COLO668 (cell line): ENCODE measurements around the gene HCN3.
A peak's percentile ranks its signal among the peaks of the same experiment; 100 is the strongest.

ENCODE experiments used
- DNase-seq: peaks from one replicate; lab custom pipeline; 2025; ENCODE audit not compliant: unreplicated experiment; lab: John Stamatoyannopoulos, UW

The HCN3 gene

DNA sequence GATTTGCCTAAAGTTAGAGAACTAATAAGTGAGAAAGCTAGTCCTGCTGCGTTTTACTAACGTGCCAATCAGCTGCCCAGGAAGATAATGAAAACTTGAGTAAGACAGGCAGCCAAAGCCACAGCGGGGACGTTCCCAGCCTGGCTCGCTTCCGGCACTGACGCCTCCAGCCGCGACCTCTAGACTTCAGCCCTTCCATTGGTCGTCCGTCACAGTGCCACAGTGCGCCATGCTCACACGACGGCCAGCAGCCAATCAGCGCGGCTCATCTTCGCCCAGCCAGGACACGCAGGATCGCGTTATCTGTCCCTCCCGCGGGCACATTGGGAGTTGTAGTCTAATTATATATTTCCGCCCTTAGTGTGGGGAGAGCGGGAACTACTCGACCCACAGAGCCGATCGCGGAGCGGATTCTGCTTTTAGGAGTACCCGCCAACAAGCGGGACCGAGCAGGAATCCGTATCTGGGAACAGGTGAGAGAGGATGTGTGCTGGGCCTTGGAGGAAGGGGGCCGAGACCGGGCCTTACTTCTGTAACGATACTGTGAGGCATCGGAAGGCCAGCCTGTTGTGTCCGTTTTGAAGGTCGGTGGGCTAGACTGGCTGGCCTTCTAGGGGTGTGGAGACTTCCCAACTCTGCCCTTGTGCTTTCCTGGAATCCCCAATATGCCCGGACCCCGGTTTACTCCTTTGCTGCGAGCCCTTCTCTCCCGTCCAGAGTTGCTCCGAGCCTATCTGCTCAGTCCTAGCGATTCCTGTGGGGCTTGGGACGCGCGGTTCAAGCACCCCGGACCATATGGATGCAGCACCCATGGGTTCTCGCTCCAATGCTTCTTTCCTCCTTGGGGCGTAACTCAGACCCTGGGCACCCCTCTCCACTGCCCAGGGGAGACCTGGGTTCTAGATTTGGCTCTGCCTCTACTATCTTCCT lies 31.5 kb downstream of the HCN3 start, which contains the start of gene FDPS:
Gene FDPS, plus strand, starts transcription at position 374 of the 930 bp plus-strand sequence. CDS start 924 bp downstream, outside the sequence.
- peak; percentile 99 for DNase-seq

DNA sequence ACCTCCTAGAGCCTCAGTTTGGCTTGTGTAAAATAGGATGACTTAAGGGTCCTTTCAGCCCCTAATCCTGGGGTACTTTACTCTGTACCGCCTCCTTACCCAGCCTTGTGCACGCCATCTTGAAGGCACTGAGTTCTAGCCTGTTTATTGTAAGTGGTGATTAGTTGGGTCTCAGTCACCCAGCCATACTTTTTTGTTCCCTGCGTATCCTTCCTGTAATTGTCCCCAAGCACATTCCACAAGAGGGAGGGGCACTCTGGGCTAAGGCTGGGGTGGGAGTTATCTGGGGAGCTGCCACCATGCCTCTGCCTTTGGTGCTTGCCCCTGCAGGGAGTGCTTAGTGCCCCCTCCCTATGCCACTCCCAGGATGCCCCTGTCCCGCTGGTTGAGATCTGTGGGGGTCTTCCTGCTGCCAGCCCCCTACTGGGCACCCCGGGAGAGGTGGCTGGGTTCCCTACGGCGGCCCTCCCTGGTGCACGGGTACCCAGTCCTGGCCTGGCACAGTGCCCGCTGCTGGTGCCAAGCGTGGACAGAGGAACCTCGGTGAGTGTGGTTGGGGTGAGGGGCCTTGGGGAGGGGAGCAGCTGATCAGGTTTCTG lies 32.3 kb downstream of the HCN3 start:
- DNase-seq = peak; percentile 39

DNA sequence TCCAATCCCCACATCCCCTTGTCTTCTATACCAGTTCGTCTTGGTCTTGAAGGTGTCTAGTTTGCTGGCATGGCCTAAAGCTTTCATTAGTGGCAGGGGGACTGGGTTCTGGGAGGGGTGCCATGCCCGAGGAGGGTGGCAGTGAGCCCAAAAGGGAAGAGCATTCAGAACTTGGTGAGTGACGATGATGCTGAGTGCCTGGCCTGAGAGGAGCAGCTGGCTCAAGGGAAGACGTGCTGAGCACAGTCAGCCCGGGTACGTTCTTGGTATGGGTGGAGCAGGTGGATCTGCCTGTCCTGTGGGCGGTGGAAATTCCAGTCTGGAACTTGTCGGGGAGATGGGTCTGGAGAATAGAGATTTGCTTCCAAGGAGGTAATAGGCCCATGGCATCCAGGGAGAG lies 36.0 kb downstream of the HCN3 start:
- no peak for DNase-seq

DNA sequence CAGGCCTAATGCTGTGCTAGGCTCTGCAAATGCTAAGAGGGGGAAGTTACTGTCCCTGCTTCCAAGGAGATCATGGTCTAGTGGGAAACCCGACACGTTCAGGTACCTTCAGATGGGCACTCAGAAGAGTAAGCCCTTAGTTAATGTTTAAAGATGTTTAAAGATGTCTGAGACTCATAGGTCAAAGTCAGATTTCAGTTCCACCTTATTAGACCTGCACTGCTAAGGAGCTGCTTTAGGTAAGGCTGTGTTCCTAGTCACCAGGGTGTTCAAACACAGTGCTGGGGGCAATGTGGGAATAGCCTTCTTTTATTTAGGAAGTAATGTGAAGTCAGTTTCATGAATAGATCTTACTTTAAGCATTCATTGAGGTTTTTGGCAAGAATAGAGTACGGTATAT lies 39.7 kb downstream of the HCN3 start:
- DNase-seq = no peak

DNA sequence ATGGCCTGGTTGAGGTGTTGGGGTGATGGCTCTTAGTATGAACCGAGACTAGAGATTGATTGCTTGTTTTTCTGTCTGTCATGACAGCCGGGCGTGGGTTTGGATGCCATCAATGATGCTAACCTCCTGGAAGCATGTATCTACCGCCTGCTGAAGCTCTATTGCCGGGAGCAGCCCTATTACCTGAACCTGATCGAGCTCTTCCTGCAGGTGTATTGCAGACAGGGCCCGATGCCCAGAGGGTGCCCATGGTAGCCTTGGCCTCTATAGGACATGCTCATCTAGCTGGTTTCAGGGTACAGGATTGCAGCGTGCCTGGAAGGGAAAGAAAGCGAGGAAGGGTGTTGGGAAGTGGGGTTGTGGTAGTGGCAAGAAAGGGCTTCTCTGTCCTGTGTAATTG lies 40.8 kb downstream of the HCN3 start:
- no peak for DNase-seq

DNA sequence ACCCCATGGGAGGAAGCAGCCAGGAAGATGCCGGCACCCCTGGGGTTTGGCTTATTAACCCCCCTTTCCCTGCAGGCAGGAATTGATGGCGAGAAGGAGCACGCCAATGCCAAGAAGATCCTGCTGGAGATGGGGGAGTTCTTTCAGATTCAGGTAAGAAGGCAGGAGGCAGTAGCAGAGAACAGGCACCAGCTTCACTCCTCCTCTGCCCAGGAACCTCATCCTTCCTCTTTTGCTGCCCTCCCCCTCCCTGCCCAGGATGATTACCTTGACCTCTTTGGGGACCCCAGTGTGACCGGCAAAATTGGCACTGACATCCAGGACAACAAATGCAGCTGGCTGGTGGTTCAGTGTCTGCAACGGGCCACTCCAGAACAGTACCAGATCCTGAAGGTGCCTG lies 42.3 kb downstream of the HCN3 start:
- no peak for DNase-seq

DNA sequence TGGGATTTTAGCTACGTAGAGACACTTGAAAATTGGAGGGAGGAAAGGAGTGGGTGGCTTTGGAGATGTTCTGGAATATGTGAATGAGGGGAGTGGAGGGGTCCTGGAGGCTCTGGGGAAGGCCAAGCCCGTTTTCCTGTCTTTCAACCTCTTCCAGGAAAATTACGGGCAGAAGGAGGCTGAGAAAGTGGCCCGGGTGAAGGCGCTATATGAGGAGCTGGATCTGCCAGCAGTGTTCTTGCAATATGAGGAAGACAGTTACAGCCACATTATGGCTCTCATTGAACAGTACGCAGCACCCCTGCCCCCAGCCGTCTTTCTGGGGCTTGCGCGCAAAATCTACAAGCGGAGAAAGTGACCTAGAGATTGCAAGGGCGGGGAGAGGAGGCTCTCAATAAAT lies 43.0 kb downstream of the HCN3 start:
- no peak for DNase-seq

DNA sequence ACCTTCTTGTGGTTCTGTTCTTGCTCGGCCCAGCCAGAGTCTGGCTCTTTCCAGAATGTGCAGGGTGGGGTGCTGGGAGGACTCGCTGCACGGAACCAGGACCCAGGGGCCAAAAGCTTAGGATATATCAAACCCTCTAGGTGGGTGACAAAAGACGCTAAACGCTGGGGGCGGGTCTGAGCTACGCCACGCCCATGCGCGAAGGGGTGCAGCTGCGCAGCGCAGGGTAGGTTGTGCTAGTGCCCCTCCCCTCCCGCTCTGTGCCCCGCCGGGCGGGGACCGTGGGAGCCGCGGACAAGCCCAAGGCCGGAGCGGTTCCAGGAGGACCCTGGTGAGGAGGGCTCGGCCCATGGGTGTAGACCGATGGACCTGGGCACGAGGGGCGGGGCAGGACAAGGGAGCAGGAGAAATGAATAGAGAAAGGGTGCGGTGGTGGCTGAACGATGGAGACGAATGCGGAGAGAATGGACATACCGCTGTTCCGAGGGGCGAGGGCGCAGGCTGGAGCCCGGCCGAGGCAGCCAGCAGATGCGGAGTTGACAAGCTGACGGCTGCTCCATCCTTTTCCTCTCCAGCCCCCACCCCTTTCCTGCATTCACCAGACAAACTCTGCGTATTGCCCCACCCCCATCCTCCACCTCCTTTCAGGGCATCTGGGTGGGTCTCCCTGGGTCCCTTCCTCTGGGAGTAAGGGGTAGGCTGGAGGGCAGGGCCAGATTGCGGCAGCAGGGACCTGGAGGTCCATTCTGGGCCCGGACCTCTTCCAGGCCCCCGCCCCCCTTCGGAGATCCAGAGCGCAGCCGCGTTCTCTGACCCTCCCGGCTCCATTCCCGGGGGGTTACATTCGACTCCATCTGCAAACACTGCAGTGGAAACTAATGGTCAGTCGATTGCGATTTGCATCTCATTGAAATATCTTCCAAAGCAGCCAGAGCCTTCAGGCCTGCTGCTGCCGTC lies 43.7 kb downstream of the HCN3 start, which contains the start of gene RUSC1:
Gene RUSC1, plus strand, starts transcription at position 234 of the 957 bp plus-strand sequence. CDS start 880 bp downstream, outside the sequence.
- DNase-seq = no peak

DNA sequence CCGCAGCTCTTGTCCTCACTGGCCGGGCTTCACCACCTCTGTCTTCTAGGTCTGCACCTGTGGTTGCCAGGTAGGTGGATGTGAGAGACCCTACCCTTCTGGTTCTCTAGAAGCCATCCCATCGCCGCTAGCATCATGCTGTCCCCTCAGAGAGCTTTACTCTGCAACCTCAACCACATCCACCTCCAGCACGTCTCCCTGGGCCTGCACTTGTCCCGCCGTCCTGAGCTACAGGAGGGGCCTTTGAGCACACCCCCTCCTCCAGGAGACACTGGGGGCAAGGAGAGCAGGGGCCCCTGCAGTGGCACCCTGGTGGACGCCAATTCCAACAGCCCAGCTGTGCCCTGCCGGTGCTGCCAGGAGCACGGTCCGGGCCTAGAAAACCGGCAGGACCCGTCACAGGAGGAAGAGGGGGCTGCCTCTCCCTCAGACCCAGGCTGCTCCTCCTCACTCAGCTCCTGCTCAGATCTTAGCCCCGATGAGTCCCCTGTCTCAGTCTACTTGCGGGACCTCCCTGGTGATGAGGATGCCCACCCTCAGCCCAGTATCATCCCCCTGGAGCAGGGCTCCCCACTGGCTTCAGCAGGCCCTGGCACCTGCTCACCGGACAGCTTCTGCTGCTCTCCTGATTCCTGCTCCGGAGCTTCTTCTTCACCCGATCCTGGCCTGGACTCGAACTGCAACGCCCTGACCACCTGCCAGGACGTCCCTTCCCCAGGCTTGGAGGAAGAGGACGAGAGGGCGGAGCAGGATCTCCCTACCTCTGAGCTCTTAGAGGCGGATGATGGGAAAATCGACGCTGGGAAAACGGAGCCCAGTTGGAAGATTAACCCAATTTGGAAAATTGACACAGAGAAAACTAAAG lies 44.6 kb downstream of the HCN3 start:
- peak; percentile 27 for DNase-seq

DNA sequence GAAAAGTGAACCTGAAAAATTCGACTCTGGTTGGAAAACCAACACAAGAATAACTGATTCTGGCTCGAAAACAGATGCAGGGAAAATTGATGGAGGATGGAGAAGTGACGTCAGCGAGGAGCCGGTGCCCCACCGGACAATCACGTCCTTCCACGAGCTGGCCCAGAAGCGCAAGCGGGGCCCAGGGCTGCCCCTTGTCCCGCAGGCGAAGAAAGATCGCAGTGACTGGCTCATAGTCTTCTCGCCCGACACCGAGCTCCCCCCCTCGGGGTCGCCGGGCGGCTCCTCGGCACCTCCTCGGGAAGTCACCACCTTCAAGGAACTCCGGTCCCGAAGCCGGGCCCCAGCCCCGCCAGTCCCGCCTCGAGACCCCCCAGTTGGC lies 45.3 kb downstream of the HCN3 start:
- DNase-seq = no peak

DNA sequence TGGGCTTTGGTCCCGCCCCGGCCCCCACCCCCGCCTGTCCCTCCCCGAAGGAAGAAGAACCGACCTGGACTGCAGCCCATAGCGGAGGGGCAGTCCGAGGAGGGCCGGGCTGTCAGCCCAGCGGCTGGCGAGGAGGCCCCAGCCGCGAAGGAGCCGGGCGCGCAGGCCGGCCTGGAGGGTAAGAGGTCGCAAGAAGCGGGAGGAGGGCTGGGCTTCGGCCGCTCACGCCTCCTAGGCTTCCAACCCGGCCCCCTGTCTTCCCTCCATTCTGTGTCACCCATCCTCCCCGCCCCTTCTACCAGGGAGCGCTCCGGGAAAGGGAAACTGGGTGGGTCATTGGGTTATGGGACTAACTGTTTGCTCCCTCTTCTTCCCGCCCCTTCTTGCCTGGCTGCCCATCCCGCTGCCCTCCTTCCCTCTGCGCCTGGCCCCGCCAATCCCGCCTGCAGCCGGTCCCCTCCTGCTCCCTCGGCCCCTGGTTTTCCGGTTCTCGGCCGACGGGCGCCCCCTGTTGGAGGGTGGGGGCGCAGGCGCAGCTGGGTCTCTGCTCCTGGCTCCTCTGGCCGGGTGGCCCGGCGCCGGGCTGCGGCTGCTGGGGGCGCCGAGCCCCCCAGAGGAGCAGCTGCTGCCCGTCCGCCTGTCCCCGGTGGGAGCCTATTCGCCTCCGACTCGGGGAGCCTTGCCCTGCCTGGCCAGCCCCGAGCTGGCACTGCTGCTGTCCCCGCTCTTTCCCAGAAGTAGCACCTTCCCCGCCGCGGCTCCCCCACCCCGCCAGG lies 45.9 kb downstream of the HCN3 start:
- DNase-seq = peak; percentile 90

DNA sequence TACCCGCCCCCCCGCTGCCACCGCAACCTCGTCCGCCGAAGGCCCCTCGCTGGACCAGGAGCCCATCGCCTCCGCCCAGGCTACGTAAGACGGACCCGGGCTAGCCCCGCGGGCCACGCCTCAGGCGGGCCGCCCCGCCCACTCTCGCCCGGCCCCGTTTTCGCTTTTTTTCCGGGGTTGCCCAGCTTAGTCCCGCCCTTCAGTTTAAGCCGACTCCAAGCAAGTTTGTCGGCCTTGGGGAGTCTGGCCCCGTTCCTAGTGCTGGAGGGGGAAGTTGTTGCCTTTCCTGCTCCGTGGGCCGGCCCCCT lies 46.4 kb downstream of the HCN3 start:
- peak; percentile 81 for DNase-seq

DNA sequence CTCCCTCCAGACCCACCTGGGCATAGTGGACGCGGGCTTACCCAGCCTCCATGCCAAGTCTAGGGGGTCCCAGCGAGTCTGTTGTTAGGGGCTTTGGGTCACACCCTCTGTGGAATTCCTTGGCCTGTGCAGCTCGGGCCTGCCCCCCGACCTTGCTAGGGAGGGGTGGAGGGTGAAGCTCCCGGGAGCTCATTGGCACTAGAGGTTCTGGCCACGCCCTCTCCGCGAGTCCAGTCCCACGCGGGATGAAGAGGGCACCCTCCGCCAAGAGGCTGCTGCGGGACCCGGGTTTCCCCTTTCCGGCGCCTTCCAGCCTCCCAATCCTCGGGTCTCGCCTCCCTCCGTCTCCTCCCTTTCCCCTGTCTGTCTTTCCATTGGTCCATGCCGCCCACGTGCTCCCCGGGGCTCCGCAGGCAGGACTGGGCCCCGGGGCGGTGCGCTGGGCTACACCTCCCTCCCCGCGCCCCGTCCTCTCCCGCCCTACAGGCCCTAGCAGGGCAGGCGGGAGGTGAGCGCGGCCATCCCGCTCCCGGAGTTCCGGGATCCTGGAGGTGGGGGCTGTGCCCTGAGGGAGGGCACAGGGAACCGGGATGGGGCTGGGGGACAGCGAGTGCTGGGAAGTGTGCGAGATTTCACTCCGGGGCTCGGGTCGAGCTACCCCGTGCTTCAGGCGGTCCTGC lies 46.9 kb downstream of the HCN3 start:
- DNase-seq = peak; percentile 97

DNA sequence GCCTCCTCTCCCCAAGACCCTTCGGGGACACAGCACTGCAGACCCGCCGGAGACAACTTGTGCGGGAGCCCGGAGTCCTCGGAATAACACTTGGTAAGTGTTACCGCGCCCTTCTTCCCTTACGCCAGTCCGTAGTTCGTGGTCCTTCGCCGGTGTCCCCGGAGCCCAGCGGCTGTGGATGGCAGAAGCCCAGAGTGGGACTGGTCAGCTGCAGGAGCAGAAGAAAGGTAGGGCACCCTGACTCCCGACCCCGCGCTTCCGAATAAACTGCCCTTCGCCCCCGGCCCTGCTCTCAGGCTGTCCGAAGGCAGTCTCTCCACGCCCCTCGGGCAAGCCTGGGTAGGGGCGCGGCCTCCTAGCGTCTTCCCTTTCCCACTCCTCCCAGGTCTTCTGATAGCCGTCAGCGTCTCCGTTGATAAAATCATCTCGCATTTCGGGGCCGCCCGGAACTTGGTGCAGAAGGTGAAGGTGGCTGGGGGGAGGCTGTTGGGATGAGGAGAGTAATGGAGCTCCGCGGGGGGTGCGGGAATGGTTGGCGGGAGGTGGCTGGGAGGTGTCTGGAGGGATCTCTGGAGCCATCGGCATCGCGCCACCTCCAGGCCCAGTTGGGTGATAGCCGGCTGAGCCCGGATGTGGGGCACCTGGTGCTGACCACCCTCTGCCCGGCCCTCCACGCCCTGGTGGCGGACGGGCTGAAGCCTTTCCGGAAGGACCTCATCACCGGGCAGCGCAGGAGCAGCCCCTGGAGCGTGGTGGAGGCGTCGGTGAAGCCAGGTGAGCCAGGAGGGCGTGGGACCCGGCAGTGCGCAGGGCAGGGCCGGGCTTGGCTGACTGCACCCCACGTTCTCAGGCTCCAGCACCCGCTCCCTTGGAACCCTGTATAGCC lies 47.7 kb downstream of the HCN3 start:
- DNase-seq = peak; percentile 90

DNA sequence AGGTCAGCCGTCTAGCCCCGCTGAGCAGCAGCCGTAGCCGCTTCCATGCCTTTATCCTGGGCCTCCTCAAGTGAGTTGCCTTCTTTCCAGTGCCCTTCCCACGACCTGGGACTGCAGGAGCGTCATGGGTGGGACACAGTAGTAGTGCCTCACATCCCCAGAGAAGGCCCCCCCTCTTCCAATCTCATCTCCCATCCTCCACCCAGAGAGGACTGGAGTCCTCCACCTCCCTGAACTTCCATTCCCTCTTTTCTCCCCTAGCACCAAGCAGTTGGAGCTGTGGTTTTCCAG lies 48.3 kb downstream of the HCN3 start:
- DNase-seq = no peak

DNA sequence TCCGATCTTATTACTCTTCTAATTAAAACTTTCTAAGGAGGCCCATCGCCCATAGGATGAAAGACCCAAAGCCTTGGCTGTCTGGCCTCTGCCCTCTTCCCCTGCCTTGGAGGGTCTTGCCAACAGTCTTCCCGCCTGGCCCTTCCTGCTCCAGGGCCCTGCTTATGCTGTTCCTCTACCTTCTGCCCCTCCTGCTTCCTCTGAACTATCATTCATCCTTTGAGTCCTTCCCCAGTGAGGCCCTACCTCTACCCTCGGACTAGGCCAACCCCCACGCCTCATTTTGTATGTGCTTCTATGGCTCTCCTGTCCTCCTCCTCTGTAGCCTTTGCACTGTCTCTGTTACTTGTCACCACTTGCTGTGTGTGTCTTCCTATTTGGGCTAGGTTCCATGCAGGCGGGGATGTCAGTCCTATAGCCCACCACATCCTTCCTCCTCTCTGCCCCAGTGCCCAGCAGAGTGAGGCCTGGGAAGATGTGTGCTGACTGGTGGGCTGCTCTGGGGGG lies 48.8 kb downstream of the HCN3 start:
- no peak for DNase-seq

DNA sequence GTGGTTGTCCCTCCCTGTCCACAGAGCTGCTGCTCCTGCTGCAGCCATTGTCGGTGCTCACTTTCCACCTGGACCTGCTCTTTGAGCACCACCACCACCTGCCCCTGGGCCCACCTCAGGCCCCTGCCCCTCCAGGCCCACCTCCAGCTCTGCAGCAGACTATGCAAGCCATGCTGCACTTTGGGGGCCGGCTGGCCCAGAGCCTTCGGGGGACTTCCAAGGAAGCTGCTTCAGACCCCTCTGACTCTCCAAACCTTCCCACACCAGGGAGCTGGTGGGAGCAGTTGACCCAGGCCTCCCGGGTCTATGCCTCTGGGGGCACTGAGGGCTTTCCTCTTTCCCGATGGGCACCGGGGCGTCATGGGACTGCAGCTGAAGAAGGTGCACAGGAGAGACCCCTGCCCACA lies 49.4 kb downstream of the HCN3 start:
- no peak for DNase-seq

DNA sequence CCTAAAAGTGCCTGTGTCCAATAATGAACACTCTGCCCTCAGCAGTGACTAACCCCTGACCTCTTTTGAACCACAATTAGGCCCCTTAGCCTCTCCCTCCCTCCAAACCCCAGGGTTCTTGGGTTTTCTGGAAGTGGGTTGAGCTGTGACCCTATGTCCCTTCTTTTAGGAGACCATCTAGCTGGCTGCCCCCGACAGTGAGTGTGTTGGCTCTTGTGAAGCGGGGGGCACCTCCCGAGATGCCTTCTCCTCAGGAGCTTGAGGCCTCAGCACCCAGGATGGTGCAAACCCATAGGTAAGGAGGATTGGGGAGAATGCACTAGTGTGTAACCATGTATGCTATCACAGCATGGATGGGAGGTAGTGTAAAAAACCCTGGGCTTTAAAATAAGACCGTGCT lies 50.7 kb downstream of the HCN3 start:
- DNase-seq = no peak
